SK-N-SH (cell line): ENCODE measurements around the gene F7. TPM values are rescaled to one million over a fixed set of nuclear protein-coding genes. Genes with fewer than 3 reads are reported as not detected.

ENCODE experiments used
- CTCF ChIA-PET: fragments of 300-600, 350-600 bp; formaldehyde crosslinking; extraction: SDS; loops from one replicate; lab custom pipeline; 2021; lab: Yijun Ruan, JAX
- POLR2A ChIA-PET: fragments of 350-600 bp; sonication (Branson Sonifier 250); formaldehyde crosslinking; extraction: SDS; loops from one replicate; lab custom pipeline; 2020; ENCODE audit warnings: antibody characterized with exemption, inconsistent platforms; lab: Yijun Ruan, JAX
- DNase-seq: peaks from one replicate; pipeline ENCODE4 v3.0.0; 2012
- H2AFZ ChIP-seq: fragments of 200-600 bp; sonication (generic); 2 replicates; pipeline ENCODE4 v1.8.1; 2016; ENCODE audit warnings: antibody characterized with exemption, mild to moderate bottlenecking, low read depth
- H3F3A ChIP-seq: fragments of 200-600 bp; sonication (generic); replicated peaks from 2 replicates; pipeline ENCODE3; 2016; ENCODE audit warnings: antibody characterized with exemption, mild to moderate bottlenecking; ENCODE audit not compliant: insufficient read depth
- H3K27ac ChIP-seq, 2 experiments: fragments of 200-500 bp in 1 of 2; fragments of 200-600 bp in 1 of 2; sonication (Bioruptor generic) in 1 of 2; sonication (generic), shearing (Covaris generic) in 1 of 2; 2 replicates each; pipeline versions ENCODE4 v1.5.1 to v1.6.1; 2014 to 2016; ENCODE audit warnings: low read depth in 2 of 2, inconsistent platforms in 1 of 2, low read length in 1 of 2, mild to moderate bottlenecking in 1 of 2, mixed read lengths in 1 of 2
- H3K27me3 ChIP-seq: fragments of 200-600 bp; sonication (generic), shearing (Covaris generic); 2 replicates; pipeline ENCODE4 v1.6.1; 2016; ENCODE audit warnings: mixed run types; ENCODE audit not compliant: insufficient read depth
- H3K36me3 ChIP-seq, 2 experiments: fragments of 200-500 bp in 1 of 2; fragments of 200-600 bp in 1 of 2; sonication (Bioruptor generic) in 1 of 2; sonication (generic) in 1 of 2; replicated peaks in 1 of 2; 2 replicates each; pipeline versions ENCODE3 to v1.5.1; 2014 to 2016; ENCODE audit warnings: low read length in 1 of 2, mild to moderate bottlenecking in 1 of 2; ENCODE audit not compliant: insufficient read depth in 2 of 2, control insufficient read depth in 1 of 2
- H3K4me1 ChIP-seq, 2 experiments: fragments of 200-500 bp in 1 of 2; fragments of 200-600 bp in 1 of 2; sonication (Bioruptor generic) in 1 of 2; sonication (generic), shearing (Covaris generic) in 1 of 2; 2 replicates each; pipeline versions ENCODE4 v1.5.1 to v1.6.1; 2014 to 2016; ENCODE audit warnings: low read depth in 1 of 2, low read length in 1 of 2, mixed run types in 1 of 2; ENCODE audit not compliant: insufficient read depth in 2 of 2, control insufficient read depth in 1 of 2
- H3K4me2 ChIP-seq: fragments of 200-600 bp; sonication (generic), shearing (Covaris generic); 2 replicates; pipeline ENCODE4 v1.6.1; 2017; ENCODE audit warnings: mixed run types
- H3K4me3 ChIP-seq, 2 experiments: fragments of 200-500 bp in 1 of 2; fragments of 200-600 bp in 1 of 2; sonication (Bioruptor generic) in 1 of 2; sonication (generic), shearing (Covaris generic) in 1 of 2; 2 replicates each; pipeline versions ENCODE4 v1.5.1 to v1.8.1; 2014 to 2016; ENCODE audit warnings: low read depth in 2 of 2, inconsistent platforms in 1 of 2, low read length in 1 of 2, mild to moderate bottlenecking in 1 of 2, mixed read lengths in 1 of 2, moderate library complexity in 1 of 2
- H3K79me2 ChIP-seq: fragments of 200-600 bp; sonication (generic); 2 replicates; pipeline ENCODE4 v1.8.1; 2017; ENCODE audit warnings: mild to moderate bottlenecking; ENCODE audit not compliant: insufficient read depth
- H3K9ac ChIP-seq: fragments of 200-600 bp; sonication (generic); 2 replicates; pipeline ENCODE4 v1.6.1; 2017; ENCODE audit warnings: mixed run types
- H3K9me2 ChIP-seq: fragments of 200-600 bp; sonication (generic); 2 replicates; pipeline ENCODE4 v1.6.1; 2017; ENCODE audit warnings: mixed run types
- H3K9me3 ChIP-seq: fragments of 200-600 bp; sonication (generic); 2 replicates; pipeline ENCODE4 v1.6.1; 2017; ENCODE audit warnings: mixed run types, mild to moderate bottlenecking, moderate library complexity
- H4K20me1 ChIP-seq: fragments of 200-600 bp; sonication (generic); 2 replicates; pipeline ENCODE4 v1.6.1; 2017; ENCODE audit warnings: mild to moderate bottlenecking, mixed run types; ENCODE audit not compliant: insufficient read depth
- CTCF ChIP-seq: fragments of 200-600 bp; sonication (generic); IDR thresholded peaks from 2 replicates; pipeline ENCODE4 v1.6.1; 2017; ENCODE audit warnings: antibody characterized with exemption, mild to moderate bottlenecking, moderate library complexity
- FOSL2 ChIP-seq: IDR thresholded peaks from 2 replicates; pipeline ENCODE4 v1.4.0; 2012; ENCODE audit warnings: low read depth, mild to moderate bottlenecking, moderate library complexity, borderline replicate concordance
- GABPA ChIP-seq: IDR thresholded peaks from 2 replicates; pipeline ENCODE4 v1.4.0; 2012; ENCODE audit warnings: low read depth, mild to moderate bottlenecking
- GATA2 ChIP-seq: sonication (generic); formaldehyde crosslinking; IDR thresholded peaks from 2 replicates; pipeline ENCODE4 v1.5.0; 2020; ENCODE audit warnings: mild to moderate bottlenecking, missing genetic modification reagents
- IRF3 ChIP-seq: fragments of 150-350 bp; IDR thresholded peaks from 2 replicates; pipeline ENCODE4 v1.6.1; 2016; ENCODE audit warnings: mild to moderate bottlenecking, low read depth, low read length
- MEF2A ChIP-seq: IDR thresholded peaks from 2 replicates; pipeline ENCODE4 v1.4.0; 2012; ENCODE audit warnings: low read depth, borderline replicate concordance
- MXI1 ChIP-seq: IDR thresholded peaks from 2 replicates; pipeline ENCODE4 v1.6.1; 2012; ENCODE audit warnings: mild to moderate bottlenecking, low read depth, low read length, improper control_type of control experiment
- NFIC ChIP-seq: IDR thresholded peaks from 2 replicates; pipeline ENCODE4 v1.4.0; 2012; ENCODE audit warnings: borderline replicate concordance
- REST ChIP-seq: IDR thresholded peaks from 2 replicates; pipeline ENCODE4 v1.6.1; 2012; ENCODE audit warnings: mild to moderate bottlenecking, low read depth, low read length, moderate library complexity
- RFX5 ChIP-seq: IDR thresholded peaks from 2 replicates; pipeline ENCODE4 v1.6.1; 2012; ENCODE audit warnings: mild to moderate bottlenecking, improper control_type of control experiment, low read length
- SMC3 ChIP-seq: IDR thresholded peaks from 2 replicates; pipeline ENCODE4 v1.6.1; 2012; ENCODE audit warnings: low read depth, low read length, improper control_type of control experiment
- TCF12 ChIP-seq: IDR thresholded peaks from 2 replicates; pipeline ENCODE4 v1.4.0; 2012
- USF2 ChIP-seq: fragments of 150-350 bp; IDR thresholded peaks from 2 replicates; pipeline ENCODE4 v1.6.1; 2017; ENCODE audit warnings: antibody characterized with exemption, low read length, low read depth, borderline replicate concordance
- ZBTB33 ChIP-seq: IDR thresholded peaks from 2 replicates; pipeline ENCODE4 v1.4.0; 2012; ENCODE audit warnings: low read depth, borderline replicate concordance
- WGBS: methylation state at CpG from one replicate; pipeline ENCODE4 v1.1.6; 2017; ENCODE audit warnings: low lambda C conversion rate; 5-methylcytosine and 5-hydroxymethylcytosine counted together
- polyA plus RNA-seq, 3 experiments: library from polyadenylated mRNA; depleted of rRNA; stranded (reverse); fragments of >200 nt; gene quantifications; 2 replicates each; pipeline ENCODE4 v1.2.3, GENCODE V29; 2012

The F7 gene
- polyA plus RNA-seq, 1 of the 3 experiments (the other 2 are of a cell fraction), result not detected

GRCh38 chr13:113072376-113072775 is 33.2 kb upstream of the F7 start:
- ChIA-PET POLR2A (no interaction called here), CTCF (no interaction called here)
- no peaks in the 10 kb centered on the region for H3K9me2 ChIP-seq
- TF ChIP-seq GATA2 (CRISPR knock-in tag) (no peak), USF2 (no peak), ZBTB33 (no peak), IRF3 (no peak), MEF2A (no peak), GABPA (no peak)
- no peaks in the 10 kb centered on the region for H4K20me1 ChIP-seq
- no peak overlapping the region for H3K9ac ChIP-seq
- H3K9me3 ChIP-seq, result no peaks in the 10 kb centered on the region
- no peaks in the 10 kb centered on the region for H3K79me2 ChIP-seq
- 54% methylated on average over 3 of the region's 3 CpGs for WGBS
- no peak overlapping the region for H2AFZ ChIP-seq
- H3F3A ChIP-seq, result no peaks in the 10 kb centered on the region
- H3K4me2 ChIP-seq, result no peak overlapping the region
- H3K36me3 ChIP-seq, result no peaks in the 10 kb centered on the region
- H3K4me1 ChIP-seq, result no peaks in the 10 kb centered on the region
- H3K4me3 ChIP-seq, result no peak overlapping the region
- no peak for DNase-seq
- H3K27ac ChIP-seq, result no peak overlapping the region
- H3K27me3 ChIP-seq, result no peaks in the 10 kb centered on the region

GRCh38 chr13:113073942-113074341 is 31.6 kb upstream of the F7 start:
- no peak overlapping the region for H3K4me3 ChIP-seq
- no peaks in the 10 kb centered on the region for H3K36me3 ChIP-seq
- ChIA-PET POLR2A (interaction anchor here (0.6 kb wide), 1 partner anchor 10 kb away, joined by 3 read pairs; no protein-coding TSS in a partner anchor), CTCF (no interaction called here)
- H3K9ac ChIP-seq, result no peak overlapping the region
- 85% methylated on average over 9 of the region's 11 CpGs for WGBS
- H3K9me3 ChIP-seq, result no peaks in the 10 kb centered on the region
- H3K79me2 ChIP-seq, result no peaks in the 10 kb centered on the region
- no peaks in the 10 kb centered on the region for H3K27me3 ChIP-seq
- TF ChIP-seq SMC3, result no peak
- no peak for TF ChIP-seq MXI1
- TF ChIP-seq NFIC, result no peak
- TF ChIP-seq USF2, result no peak
- no peak for TF ChIP-seq CTCF
- no peak for TF ChIP-seq GATA2 (CRISPR knock-in tag)
- TF ChIP-seq TCF12, result no peak
- no peak for TF ChIP-seq RFX5
- TF ChIP-seq REST, result no peak
- no peak for TF ChIP-seq FOSL2
- no peaks in the 10 kb centered on the region for H4K20me1 ChIP-seq
- no peak overlapping the region for H3K27ac ChIP-seq
- no peaks in the 10 kb centered on the region for H3F3A ChIP-seq
- H3K9me2 ChIP-seq, result no peaks in the 10 kb centered on the region
- H2AFZ ChIP-seq, result no peak overlapping the region
- H3K4me2 ChIP-seq, result no peak overlapping the region
- no peaks in the 10 kb centered on the region for H3K4me1 ChIP-seq
- DNase-seq, result no peak
